ENCODE results near the gene PLA2G4E.

The PLA2G4E gene, protein sequence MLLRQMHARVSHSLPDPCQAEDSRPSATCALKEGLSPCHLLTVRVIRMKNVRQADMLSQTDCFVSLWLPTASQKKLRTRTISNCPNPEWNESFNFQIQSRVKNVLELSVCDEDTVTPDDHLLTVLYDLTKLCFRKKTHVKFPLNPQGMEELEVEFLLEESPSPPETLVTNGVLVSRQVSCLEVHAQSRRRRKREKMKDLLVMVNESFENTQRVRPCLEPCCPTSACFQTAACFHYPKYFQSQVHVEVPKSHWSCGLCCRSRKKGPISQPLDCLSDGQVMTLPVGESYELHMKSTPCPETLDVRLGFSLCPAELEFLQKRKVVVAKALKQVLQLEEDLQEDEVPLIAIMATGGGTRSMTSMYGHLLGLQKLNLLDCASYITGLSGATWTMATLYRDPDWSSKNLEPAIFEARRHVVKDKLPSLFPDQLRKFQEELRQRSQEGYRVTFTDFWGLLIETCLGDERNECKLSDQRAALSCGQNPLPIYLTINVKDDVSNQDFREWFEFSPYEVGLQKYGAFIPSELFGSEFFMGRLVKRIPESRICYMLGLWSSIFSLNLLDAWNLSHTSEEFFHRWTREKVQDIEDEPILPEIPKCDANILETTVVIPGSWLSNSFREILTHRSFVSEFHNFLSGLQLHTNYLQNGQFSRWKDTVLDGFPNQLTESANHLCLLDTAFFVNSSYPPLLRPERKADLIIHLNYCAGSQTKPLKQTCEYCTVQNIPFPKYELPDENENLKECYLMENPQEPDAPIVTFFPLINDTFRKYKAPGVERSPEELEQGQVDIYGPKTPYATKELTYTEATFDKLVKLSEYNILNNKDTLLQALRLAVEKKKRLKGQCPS

DNA sequence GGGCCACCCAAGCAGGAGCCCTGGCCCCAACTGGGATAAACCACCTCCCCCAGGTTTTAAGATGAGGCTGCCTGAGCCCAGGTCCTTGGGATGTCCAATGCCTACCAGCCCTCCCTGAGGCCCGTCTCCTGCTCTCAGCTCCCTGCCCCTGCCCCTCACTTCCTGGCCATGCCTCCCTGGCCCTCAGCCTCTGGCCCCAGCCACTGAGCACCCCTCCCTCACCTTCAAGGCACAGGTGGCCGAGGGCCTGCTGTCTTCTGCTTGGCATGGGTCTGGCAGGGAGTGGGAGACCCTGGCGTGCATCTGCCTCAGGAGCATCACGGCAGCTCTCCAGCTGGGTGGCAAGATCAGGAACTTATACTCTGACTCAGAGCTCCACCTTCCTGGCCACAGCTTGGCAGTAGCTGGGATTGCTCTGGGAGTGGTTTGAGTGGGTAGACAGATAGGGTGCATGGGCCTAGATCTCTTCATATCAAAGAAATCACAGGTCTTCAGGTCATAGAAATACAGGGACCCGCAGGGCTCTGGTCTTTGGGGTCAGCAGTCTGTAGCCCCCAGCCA is at the start of gene PLA2G4E:
PLA2G4E (minus strand) TSS at position 330 of the 561 bp plus-strand sequence; CDS start at position 318, 12 bp downstream.
- no peak within 1 kb of the TSS for H3K4me3 ChIP-seq (ENCODE audit: control insufficient read depth, low read depth, low read length)
- TF ChIP-seq CTCF (IDR thresholded peaks at IDR 0.05; ENCODE audit: control insufficient read depth, insufficient read depth, low read depth, low read length, missing control alignments) = no peak
- DNase-seq (ENCODE audit: low read depth) = no peak

- no peak overlapping the region for H3K4me3 ChIP-seq (ENCODE audit: control insufficient read depth, low read depth, low read length)
- no peak for DNase-seq (ENCODE audit: low read depth)
- TF ChIP-seq CTCF (IDR thresholded peaks at IDR 0.05; ENCODE audit: control insufficient read depth, insufficient read depth, low read depth, low read length, missing control alignments) = no peak
These were observed 49.6 kb upstream of the PLA2G4E start for GRCh38 chr15:42070279-42070975.

DNA sequence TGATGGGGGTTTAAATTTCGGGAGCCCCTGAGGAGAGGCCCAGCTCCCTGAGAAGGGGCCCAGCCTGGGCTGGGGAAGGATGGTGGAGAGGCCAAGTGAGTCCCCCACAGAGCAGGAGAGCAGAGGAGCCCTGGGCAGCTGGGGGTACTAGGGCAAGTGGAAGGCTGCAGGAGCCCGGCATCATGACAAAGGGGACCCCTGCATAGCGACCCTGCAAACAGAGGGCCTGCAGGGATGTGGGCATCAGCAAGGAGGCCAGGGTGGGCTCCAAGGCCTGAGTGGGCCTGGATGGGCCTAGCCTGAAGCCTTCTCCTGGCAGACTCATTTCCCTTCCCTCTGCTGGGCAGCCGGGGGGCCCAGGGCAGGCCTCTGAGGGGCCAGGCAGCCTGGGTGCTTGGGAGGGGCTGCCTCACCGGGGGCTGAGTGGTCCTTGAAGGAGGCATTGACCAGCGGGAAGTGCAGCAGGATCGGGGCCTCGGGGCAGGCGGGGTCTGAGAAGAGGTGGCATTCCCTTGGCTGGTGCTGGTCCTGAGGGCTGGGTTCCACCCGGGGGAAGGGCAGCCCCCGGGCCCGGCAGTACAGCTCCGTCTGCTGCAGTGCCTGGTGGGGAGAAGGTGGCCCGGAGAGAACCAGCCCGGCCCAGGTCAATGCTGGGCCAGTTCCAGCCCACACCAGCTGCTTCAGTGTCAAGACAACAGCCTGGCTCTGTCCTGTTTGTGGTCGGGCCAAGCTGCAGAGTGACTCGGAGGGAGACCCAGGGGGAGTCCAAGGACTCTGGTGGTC is 48.8 kb upstream of the PLA2G4E start:
- DNase-seq (ENCODE audit: low read depth) = no peak
- TF ChIP-seq CTCF (IDR thresholded peaks at IDR 0.05; ENCODE audit: control insufficient read depth, insufficient read depth, low read depth, low read length, missing control alignments) = no peak
- H3K4me3 ChIP-seq (ENCODE audit: control insufficient read depth, low read depth, low read length) = no peak overlapping the region

DNA sequence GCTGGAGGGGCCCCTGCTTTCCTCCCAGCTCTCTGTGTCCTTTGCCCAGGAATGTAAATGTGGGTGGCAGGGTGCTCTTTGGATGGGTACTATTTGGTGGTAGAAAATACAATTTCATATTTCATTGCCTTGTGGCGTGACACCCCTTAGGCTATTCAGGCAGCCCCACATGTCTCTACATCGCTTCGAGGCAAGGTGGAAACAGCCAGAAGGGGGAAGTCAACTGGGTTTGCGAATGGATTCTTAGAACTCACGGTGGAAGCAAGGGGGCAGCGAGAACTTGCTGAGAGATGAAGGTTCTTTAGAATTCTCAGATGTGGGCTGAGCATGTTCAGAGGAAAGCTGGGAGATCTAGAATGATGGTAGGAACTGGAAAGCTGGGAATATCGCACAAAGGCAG is 48.2 kb upstream of the PLA2G4E start:
- TF ChIP-seq CTCF (IDR thresholded peaks at IDR 0.05; ENCODE audit: control insufficient read depth, insufficient read depth, low read depth, low read length, missing control alignments) = no peak
- DNase-seq (ENCODE audit: low read depth) = no peak
- H3K4me3 ChIP-seq (ENCODE audit: control insufficient read depth, low read depth, low read length) = no peak overlapping the region

DNA sequence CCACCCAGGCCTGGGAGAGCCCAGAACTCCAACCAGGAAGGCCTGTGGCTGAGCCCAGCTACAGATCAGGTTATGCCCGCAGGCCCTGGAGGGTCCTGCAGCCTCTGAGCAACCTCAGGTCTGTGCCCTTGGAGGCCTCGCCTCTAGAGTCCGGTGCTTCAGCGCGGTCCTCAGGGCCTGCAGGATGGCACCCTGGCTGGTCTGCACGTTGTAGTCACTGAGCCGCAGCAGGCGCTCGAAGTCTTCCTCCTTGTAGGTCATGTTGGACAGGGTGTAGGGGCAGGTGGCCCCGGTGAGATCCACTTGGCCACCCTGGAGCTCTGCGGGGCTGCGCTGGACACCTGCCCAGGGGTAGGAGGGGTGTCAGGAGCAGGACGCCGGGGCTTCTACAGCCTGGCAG is 47.8 kb upstream of the PLA2G4E start:
- DNase-seq (ENCODE audit: low read depth) = no peak
- TF ChIP-seq CTCF (IDR thresholded peaks at IDR 0.05; ENCODE audit: control insufficient read depth, insufficient read depth, low read depth, low read length, missing control alignments) = no peak
- no peak overlapping the region for H3K4me3 ChIP-seq (ENCODE audit: control insufficient read depth, low read depth, low read length)

Data from AG09309 (cell line).